HG02938 (cell line): ENCODE data around the gene CIAPIN1.
"Not testable (repeated sequence)": the region's sequence is repeated elsewhere in the genome, so short reads cannot be mapped to it uniquely, and the experiment has no call there.

Experiments used
- ATAC-seq: cut with Tn5 transposase; IDR thresholded peaks from one replicate; pipeline ENCODE4 v1.9.1; 2021; ENCODE audit warnings: mild to moderate bottlenecking, moderate library complexity; ENCODE audit not compliant: unreplicated experiment

CIAPIN1 gene

DNA sequence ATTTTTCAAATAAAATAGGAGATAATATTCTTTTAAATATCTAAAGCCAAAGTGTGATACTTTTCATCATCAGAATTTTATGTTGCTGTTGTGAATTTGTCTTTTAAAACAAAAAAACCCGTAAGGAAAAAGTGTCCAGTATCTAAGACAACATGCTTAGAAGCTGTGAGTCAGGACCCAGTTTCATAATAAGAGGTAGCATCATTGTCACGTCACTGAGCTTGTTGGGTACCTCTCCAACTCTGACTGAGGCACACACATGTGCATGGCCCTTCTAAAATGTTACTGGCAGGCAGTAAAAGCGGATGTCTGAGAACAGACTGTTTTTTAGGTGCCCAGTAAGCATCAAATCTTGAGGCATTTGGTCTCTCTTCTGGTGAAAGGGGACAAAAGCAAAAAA, 2.5 kb downstream of the CIAPIN1 start:
- ATAC-seq, result no peak

- not testable (repeated sequence) for ATAC-seq
Observed at GRCh38 chr16:57440551-57440950, 6.6 kb downstream of the CIAPIN1 start.

DNA sequence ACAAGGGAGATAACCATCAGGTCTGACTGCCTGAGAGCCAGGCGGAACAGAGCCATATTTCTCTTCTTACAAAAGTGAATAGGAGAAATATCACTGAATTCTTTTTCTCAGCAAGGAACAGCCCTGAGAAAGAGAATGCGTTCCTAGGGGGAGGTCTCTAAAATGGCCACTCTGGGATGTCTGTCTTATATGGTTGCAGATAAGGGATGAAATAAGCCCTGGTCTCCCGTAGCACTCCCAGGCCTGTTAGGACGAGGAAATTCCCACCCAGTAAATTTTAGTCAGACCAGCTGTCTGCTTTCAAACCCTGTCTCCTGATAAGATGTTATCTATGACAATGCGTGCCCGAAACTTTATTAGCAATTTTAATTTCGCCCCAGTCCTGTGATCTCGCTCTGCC, 7.2 kb downstream of the CIAPIN1 start:
- not testable (repeated sequence) for ATAC-seq

DNA sequence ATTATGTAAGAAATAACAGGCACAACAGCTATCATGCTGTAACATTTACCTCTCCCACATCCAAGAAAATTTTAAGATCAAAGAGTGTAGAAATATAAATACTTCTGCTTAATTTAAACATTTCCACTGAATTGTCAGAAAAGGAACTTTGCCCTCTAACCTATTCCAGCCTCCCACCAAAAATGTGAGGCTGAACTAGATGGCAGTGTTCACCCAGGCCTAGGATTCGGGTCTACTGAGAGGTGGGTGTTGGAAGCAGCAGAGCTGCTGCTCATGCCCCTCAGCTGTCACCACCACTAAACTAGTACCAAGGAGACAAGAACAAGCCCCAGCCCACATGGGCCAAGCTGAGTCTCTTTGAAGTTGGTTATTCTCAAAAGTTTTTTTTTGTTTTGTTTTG, 11.3 kb downstream of the CIAPIN1 start:
- no peak for ATAC-seq

GRCh38 chr16:57434003-57434402, 13.2 kb downstream of the CIAPIN1 start:
- no peak for ATAC-seq

- no peak for ATAC-seq
Observed at GRCh38 chr16:57432989-57433388, 14.2 kb downstream of the CIAPIN1 start.

DNA sequence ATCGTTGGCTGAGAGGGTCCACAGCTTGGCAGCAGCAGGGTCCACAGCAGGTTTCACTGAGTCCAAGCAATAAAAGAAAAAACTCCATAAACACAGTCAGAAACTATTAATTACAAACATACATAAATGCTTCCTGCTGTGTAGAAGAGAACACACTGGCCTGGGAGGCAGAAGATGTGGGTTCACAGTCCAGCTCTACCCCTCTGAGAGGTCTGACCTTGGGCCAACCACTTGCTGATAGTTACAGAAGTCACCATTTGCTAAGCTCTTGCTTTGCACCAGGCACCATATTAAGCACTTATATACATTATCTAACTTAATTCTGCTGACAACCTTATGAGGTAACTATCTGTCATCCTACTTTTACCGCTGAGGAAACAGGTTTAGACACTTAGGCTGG, 14.7 kb downstream of the CIAPIN1 start:
- ATAC-seq, result no peak

DNA sequence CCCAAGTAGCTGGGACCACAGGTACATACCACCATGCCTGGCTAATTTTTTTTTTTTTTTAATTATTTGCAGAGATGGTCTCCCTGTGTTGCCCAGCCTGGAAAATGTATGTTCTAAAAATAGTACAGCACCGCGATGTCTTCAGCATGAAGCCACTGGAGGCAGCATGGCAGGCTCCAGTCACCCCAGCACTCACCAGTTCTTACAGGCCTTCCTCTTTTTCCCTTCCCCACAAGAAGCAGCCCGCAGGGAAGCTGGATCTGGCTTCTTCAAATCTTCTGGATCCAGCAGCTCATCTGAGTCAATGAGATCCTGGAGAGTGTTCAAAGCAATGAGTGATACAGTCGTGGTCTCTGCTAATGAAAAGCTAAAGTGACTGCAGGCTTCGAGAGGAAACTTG, 16.2 kb downstream of the CIAPIN1 start:
- ATAC-seq, result no peak

- ATAC-seq, result no peak
Observed at GRCh38 chr16:57427824-57428223, 19.4 kb downstream of the CIAPIN1 start.

GRCh38 chr16:57427307-57427706, 19.9 kb downstream of the CIAPIN1 start:
- ATAC-seq, result no peak

- ATAC-seq, result no peak
Observed at GRCh38 chr16:57426356-57426755, 20.8 kb downstream of the CIAPIN1 start.

GRCh38 chr16:57424583-57424982, 22.6 kb downstream of the CIAPIN1 start:
- ATAC-seq, result no peak

DNA sequence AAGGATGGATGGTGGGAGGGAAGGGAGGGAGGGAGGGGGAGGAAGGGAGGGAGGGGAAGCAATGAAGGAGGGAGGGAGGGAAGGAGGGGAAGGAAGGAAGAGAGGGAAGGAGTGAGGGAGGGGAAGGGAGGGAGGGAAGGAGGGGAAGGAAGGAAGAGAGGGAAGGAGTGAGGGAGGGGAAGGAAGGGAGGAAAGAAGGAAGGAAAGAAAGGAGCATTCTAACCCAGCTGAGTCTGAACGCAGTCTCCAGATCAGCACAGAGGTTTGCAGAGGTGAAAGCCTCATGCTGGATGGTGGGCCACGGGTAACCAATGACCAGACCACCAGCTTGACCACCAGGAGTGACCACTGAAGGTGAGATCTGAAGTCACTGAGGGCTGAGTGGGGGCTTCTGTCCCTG, 24.0 kb downstream of the CIAPIN1 start:
- ATAC-seq, result no peak

GRCh38 chr16:57422026-57422944, 24.9 kb downstream of the CIAPIN1 start:
- no peak for ATAC-seq

DNA sequence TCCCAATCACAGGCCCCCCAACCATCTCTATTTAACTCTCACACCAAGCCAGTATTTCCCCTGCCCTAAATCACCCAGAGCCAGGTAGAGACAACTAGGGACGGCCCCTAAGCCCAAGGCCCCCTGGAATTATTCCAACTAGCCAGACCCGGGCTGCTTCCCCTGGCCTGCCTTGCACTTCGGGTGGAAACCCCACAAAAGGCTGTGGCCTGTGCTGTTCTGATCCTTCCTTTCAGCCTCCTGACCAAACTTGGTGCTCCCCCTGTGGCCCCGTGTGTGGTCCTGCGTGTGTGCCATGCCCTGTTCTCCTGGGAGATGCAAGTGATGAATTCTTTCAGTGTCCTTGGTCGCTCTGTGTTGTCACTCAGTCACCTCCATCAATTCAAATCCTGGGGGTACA, 27.7 kb downstream of the CIAPIN1 start:
- ATAC-seq, result no peak

DNA sequence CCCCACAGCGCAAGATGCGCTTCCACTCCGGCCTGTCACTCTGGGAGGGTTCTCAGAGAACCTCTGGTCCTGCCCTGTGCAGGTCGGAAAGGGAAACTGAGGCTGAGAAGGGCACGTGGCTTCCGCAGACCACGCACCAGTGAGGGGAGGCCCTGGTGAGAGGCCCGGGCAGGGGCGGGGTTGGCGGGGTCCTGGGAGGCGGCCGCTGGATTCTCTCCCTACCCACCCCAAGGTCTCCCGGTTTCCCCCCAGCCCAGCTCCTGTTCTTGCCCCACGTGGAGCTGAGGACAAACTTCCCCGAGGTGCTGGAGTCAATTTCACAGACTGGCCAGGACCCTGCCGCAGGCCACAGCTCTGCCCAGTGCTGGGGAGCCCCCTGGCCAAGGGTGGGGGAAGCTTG, 31.1 kb downstream of the CIAPIN1 start:
- ATAC-seq, result no peak

DNA sequence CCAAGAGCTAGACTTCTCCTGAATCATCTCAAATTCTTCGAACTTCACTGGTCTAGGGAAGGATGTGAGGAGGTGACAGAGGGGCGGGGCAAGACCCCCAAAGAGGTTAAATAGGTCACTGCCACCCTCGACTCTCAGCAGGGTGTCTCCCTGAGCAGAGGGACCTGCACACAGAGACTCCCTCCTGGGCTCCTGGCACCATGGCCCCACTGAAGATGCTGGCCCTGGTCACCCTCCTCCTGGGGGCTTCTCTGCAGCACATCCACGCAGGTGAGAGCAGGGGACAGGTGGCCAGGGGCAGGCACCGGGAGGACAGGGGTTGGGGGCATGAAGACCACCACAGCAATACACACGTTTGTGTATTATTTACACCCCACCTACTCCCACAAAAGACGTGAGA, 33.5 kb downstream of the CIAPIN1 start:
- ATAC-seq, result no peak

DNA sequence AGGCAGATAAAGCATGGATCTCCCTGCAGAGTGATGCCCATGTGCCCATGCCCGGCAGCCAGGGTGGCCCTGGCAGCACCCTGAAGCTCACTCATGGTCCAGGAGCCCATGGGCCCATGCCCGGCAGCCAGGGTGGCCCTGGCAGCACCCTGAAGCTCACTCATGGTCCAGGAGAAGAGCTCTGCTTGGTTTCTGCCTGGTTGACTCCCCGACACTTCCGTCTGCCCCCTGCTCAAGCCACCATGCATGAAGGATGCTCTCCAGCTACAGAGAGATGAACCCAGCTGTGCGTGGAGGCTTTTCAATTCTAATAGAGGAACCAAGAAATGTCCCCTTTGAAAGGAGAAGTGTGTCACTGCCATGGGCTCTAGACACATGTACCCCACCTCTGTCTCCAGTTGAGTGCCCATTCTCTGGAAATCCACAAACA, 33.9 kb downstream of the CIAPIN1 start:
- peak; percentile 74 for ATAC-seq

- ATAC-seq, result no peak
Observed at GRCh38 chr16:57412584-57412983, 34.6 kb downstream of the CIAPIN1 start.

GRCh38 chr16:57411362-57411976, 35.7 kb downstream of the CIAPIN1 start:
- ATAC-seq, result no peak

GRCh38 chr16:57409870-57410587, 37.2 kb downstream of the CIAPIN1 start:
- ATAC-seq, result no peak

DNA sequence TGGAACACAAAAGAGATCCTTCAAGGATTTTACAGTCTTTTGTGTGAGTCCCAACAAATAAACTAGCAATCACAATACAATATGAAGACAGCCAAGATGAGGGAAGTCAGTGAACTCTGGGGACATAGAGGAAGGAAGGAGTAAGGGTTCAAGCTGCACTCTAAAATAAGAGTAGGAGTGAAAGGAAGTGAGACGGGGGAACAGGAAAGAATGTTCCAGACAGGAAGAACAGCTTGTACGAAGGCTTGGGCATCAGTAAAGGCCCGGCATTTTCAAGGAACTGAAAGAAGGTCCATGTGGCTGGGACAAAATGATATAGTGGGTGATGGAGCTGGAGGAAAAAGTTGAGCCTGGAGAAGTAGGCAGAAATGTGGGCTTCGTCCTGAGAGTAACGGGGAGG, 38.1 kb downstream of the CIAPIN1 start:
- no peak for ATAC-seq
